ENCODE data around the gene CSK.
A peak's percentile ranks its signal among the peaks of the same experiment; 100 is the strongest.

CSK gene

DNA sequence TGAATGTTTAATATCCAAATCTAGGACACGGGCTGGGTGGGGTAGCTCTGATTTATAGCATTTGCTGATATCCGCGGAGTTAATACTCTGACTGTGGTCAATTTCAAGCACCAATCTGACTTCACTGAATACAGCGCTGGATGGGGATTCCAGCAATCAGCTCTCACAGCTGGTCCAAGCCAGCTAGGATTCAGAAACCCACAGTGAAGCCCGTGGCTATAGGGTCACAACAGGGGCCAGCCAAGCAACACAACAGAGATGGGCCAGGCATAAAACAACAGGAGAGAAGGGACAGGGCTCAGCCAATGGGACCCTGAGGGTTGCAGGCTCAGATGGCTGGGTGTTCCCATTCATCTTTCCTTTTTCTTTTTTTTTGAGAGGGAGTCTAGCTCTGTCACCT is 25.4 kb downstream of the CSK start:
- Histone ChIP-seq H3K27ac (ENCODE audit: low read length) (no peak overlapping the region), H3K36me3 (ENCODE audit: insufficient read depth, low read length) (peaks cover 21% of the 10 kb centered on the region), H3K4me2 (ENCODE audit: insufficient read depth, low read length) (no peak overlapping the region), H3K27me3 (ENCODE audit: insufficient read depth, low read length, poor library complexity) (no peaks in the 10 kb centered on the region), H3K9me3 (ENCODE audit: insufficient read depth, low read length, severe bottlenecking) (no peaks in the 10 kb centered on the region), H3K4me3 (ENCODE audit: low read depth in 1 of 2, low read length in 2 of 2) (no peak overlapping the region), H3K79me2 (ENCODE audit: insufficient read depth, low read length) (no peaks in the 10 kb centered on the region), H3K4me1 (ENCODE audit: insufficient read depth, low read length) (no peaks in the 10 kb centered on the region), H4K20me1 (ENCODE audit: insufficient read depth, low read length) (no peaks in the 10 kb centered on the region), H2AFZ (ENCODE audit: low read depth, low read length) (no peak overlapping the region), H3K9ac (ENCODE audit: low read depth, low read length) (no peak overlapping the region)
- ATAC-seq (ENCODE audit: insufficient read depth, low read depth) (0 out of 3 replicates have a peak, but pooled peaks have one; percentile 10), DNase-seq (no peak)
- TF ChIP-seq, protein P1, sequence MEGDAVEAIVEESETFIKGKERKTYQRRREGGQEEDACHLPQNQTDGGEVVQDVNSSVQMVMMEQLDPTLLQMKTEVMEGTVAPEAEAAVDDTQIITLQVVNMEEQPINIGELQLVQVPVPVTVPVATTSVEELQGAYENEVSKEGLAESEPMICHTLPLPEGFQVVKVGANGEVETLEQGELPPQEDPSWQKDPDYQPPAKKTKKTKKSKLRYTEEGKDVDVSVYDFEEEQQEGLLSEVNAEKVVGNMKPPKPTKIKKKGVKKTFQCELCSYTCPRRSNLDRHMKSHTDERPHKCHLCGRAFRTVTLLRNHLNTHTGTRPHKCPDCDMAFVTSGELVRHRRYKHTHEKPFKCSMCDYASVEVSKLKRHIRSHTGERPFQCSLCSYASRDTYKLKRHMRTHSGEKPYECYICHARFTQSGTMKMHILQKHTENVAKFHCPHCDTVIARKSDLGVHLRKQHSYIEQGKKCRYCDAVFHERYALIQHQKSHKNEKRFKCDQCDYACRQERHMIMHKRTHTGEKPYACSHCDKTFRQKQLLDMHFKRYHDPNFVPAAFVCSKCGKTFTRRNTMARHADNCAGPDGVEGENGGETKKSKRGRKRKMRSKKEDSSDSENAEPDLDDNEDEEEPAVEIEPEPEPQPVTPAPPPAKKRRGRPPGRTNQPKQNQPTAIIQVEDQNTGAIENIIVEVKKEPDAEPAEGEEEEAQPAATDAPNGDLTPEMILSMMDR (IDR thresholded peaks at IDR 0.05; ENCODE audit: borderline replicate concordance, extremely low read depth, low read length, poor library complexity, severe bottlenecking) = no peak
- no peak for TF ChIP-seq EZH2 (IDR thresholded peaks at IDR 0.05; ENCODE audit: borderline replicate concordance, low read depth, low read length, severe bottlenecking)

DNA sequence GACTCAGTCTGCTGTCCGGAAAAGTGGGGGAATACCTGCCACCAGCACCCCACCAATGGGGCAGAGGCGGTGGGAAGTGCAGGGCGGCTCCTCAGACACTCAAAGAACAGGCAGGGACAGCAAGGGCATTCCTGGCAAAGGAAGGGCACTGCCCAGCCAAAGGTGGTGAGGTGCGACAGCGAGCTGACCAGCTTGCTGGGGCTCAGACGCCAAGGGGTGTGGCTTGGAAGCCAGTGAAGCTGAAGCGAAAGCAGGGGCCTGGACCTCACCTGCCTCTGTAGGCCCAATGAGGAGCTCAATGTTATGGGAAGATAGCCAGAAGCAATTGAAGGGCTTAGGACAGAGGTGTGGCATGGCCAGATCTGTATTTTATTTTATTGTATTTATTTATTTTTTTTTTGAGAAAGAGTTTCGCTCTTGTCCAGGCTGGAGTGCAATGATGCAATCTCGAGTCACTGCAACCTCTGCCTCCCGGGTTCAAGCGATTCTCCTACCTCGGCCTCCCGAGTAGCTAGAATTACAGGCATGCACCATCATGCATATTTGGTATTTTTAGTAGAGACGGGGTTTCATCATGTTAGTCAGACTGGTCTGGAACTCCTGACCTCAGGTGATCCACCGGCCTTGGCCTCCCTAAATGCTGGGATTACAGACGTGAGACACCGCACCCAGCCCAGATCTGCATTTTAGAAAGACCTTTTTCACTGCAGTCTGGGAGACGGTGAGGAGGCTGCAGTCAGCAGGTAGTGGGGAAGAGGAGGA is 26.4 kb downstream of the CSK start:
- TF ChIP-seq, protein P1 (IDR thresholded peaks at IDR 0.05; ENCODE audit: borderline replicate concordance, extremely low read depth, low read length, poor library complexity, severe bottlenecking) = no peak
- TF ChIP-seq EZH2 (IDR thresholded peaks at IDR 0.05; ENCODE audit: borderline replicate concordance, low read depth, low read length, severe bottlenecking) = no peak

DNA sequence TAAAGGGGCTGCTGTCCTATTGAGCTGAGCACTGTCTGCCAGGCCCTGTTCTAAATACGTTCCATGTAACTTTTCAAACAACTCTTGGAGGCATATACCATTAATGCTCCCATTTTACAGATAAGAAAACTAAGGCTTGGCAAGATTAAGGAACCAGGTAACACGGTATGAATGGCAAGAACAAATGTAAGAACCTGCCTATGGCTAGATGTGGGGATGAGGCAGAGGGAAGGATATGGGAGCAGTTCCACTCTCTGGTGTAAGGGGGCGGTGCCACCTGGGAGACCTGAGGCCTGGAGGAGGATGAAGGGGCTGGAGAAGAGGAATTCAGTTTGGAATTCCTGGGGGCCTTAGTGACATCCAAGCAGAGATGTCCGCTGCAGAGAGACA is 27.0 kb downstream of the CSK start:
- Histone ChIP-seq H3K79me2 (ENCODE audit: insufficient read depth, low read length) (no peaks in the 10 kb centered on the region), H3K9ac (ENCODE audit: low read depth, low read length) (no peak overlapping the region), H3K4me2 (ENCODE audit: insufficient read depth, low read length) (no peak overlapping the region), H3K9me3 (ENCODE audit: insufficient read depth, low read length, severe bottlenecking) (no peaks in the 10 kb centered on the region), H3K4me3 (ENCODE audit: low read depth in 1 of 2, low read length in 2 of 2) (no peak overlapping the region), H4K20me1 (ENCODE audit: insufficient read depth, low read length) (no peaks in the 10 kb centered on the region), H3K27me3 (ENCODE audit: insufficient read depth, low read length, poor library complexity) (no peaks in the 10 kb centered on the region), H3K27ac (ENCODE audit: low read length) (no peak overlapping the region), H3K36me3 (ENCODE audit: insufficient read depth, low read length) (0 out of 2 replicates have a peak, but pooled peaks cover 6% of the 10 kb centered on the region), H3K4me1 (ENCODE audit: insufficient read depth, low read length) (no peaks in the 10 kb centered on the region), H2AFZ (ENCODE audit: low read depth, low read length) (no peak overlapping the region)
- TF ChIP-seq, protein P1 (IDR thresholded peaks at IDR 0.05; ENCODE audit: borderline replicate concordance, extremely low read depth, low read length, poor library complexity, severe bottlenecking) = no peak
- TF ChIP-seq EZH2 (IDR thresholded peaks at IDR 0.05; ENCODE audit: borderline replicate concordance, low read depth, low read length, severe bottlenecking) = no peak
- no peak for DNase-seq
- no peak for ATAC-seq (ENCODE audit: insufficient read depth, low read depth)

More for the DNA sequence above, 26.4 kb downstream of the CSK start:
- peaks cover 11% of the 10 kb centered on the region for H3K36me3 ChIP-seq (ENCODE audit: insufficient read depth, low read length)
- no peaks in the 10 kb centered on the region for H3K27me3 ChIP-seq (ENCODE audit: insufficient read depth, low read length, poor library complexity)
- no peak overlapping the region for H2AFZ ChIP-seq (ENCODE audit: low read depth, low read length)
- H3K9me3 ChIP-seq (ENCODE audit: insufficient read depth, low read length, severe bottlenecking) = no peaks in the 10 kb centered on the region
- no peaks in the 10 kb centered on the region for H4K20me1 ChIP-seq (ENCODE audit: insufficient read depth, low read length)
- H3K79me2 ChIP-seq (ENCODE audit: insufficient read depth, low read length) = no peaks in the 10 kb centered on the region
- no peak overlapping the region for H3K4me2 ChIP-seq (ENCODE audit: insufficient read depth, low read length)
- no peak overlapping the region for H3K4me3 ChIP-seq (ENCODE audit: low read depth in 1 of 2, low read length in 2 of 2)
- H3K9ac ChIP-seq (ENCODE audit: low read depth, low read length) = no peak overlapping the region
- ATAC-seq (ENCODE audit: insufficient read depth, low read depth) (no peak), DNase-seq (no peak)
- H3K27ac ChIP-seq (ENCODE audit: low read length) = no peak overlapping the region
- no peaks in the 10 kb centered on the region for H3K4me1 ChIP-seq (ENCODE audit: insufficient read depth, low read length)

Measured in DND-41 (cell line).